Stimulated activated CD4-positive, alpha-beta T cell treated with anti-CD3 and anti-CD28 coated beads, Interleukin-15, amount 100 ng/mL, for 48 hours (primary cell): ENCODE measurements around the gene UPK3B.
"Not testable (repeated sequence)": the region's sequence is repeated elsewhere in the genome, so short reads cannot be mapped to it uniquely, and the experiment has no call there.

ENCODE experiments used
- DNase-seq, 2 donors: peaks; one replicate each; pipeline ENCODE4 v3.0.0-alpha.2; 2020; ENCODE audit warnings: low read depth in 2 of 2

UPK3B gene

DNA sequence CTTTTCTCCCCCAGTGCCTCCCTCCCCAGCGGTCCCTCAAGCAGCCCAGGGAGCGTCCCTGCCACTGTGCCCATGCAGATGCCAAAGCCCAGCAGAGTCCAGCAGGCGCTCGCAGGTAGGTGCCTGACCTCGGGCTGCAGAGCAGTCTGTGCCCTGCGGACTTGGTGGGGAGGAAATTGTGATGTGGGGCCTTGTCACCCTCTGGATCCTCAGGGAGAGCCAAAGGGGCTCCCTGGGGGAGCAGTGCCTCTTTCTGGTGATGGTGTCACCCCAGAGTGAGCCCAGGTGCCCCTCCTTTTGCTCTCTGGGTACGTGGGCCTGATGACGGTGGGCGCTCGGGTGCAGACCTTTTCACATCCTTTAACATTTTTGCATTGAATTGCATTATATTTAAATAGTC is 18.2 kb upstream of the UPK3B start:
- not testable (repeated sequence) for DNase-seq

DNA sequence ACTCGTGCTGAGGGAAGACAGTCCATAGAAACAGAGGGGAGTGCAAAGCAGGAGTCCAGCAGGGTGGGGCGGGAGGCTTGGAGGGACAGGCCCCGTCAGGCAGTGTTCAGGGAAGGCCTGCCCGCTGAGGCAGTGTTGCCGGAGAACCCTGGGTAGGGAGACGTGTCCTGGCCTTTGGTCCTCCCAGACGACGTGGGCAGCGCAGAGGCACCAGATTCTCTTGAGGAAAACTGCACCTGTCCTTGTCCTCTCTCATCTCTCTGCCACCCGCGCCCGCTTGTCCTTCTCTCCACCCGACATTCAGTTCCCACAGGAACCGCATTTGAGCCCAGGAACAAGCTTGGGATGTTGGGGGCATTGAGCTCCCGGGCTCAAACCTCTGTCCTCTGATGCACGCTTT is 14.6 kb upstream of the UPK3B start:
- DNase-seq = not testable (repeated sequence)

DNA sequence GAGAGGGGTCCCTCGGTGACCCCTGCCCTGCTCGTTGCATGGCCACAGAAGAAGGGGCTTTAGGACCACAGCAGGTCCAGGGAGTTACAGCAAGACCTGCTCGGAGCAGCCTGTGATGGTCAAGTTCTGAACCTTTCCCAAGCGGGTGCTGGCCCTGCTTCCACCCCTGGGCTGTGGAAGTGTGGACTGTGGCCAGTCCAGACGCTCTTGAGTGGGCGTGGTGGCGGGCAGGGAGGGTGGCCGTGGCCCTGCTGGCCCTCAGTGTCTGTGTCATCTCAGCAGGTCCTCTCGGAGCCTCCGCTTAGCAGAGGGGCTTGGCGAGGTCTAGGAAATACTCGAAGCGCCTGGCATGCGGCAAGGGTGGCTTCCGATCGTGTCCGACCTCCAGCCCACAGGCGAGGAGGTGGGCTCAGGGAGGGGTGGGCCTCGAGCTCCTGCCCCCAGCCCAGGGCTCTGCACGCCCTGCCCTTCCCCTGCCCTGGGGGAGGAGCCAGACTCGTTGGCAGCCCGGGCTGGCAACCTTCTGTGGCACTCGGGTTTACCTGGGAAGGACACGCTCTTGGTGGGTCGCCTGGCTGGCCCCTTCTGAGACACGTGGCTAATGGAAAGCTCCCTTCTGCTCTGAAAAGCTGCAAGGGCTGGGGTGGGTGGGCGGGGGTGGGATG is 12.3 kb upstream of the UPK3B start:
- DNase-seq = not testable (repeated sequence)

DNA sequence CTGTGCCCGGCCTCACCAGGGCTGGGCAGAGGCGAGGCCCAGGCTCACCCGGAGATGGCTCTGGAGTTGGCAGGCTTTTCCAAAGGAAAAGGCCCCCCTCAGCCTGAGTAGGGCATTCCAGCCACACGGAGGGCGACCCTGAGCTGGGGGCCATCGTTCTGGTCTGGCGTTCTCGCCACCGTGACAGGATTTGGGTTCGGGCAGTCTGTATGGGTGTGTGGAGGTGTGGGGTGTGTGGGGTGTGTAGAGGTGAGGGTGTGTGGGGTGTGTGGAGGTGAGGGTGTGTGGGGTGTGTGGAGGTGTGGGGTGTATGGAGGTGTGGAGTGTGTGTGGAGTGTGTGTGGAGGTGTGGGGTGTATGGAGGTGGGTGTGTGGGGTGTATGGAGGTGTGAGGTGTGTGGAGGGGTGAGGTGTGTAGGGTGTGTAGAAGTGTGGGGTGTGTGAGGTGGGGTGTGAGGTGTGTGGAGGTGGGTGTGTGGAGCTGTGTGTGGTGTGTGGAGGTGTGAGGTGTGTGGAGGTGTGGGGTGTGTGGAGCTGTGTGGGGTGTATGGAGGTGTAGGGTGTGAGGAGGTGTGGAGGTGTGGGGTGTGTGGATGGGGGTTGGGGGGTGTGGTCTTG is 11.7 kb upstream of the UPK3B start:
- not testable (repeated sequence) for DNase-seq

DNA sequence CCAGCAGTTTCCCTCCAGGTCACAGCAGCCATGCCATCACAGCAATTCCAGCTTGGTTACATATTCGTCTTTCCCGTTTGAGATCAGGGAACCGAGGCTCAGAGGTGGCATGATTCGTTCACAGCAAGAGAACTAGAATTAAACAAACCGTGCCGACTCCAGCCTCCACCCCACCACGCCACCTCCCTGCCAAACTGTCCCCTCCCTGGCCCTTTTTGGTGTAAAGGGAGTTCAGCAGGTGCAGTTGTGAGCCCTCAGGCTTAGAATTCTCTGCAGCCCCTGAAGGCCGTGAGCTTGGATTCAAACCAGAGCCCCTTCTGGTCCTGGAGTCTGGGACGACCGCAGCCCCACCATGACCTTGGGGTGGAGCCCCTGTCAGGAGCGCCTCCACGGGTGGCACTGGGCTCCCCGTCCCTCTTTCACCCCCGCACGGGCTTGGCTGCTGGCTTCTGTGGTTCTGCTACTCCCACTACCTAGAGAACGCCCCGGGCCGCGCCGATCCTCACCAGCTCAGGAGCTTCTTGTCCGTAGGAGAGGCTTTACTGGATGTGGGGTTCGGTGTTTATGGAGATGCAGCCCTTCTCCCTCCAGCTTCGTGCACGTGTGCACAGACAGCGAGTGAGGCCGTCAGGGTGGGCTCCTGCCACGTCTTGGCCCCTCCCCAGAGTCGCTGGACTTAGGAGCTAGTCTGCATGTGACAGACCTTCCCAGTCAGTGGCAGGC is 11.0 kb upstream of the UPK3B start:
- DNase-seq = not testable (repeated sequence)

GRCh38 chr7:76499924-76500241 is 10.5 kb upstream of the UPK3B start:
- DNase-seq = not testable (repeated sequence)

GRCh38 chr7:76502224-76502623 is 8.1 kb upstream of the UPK3B start:
- not testable (repeated sequence) for DNase-seq

DNA sequence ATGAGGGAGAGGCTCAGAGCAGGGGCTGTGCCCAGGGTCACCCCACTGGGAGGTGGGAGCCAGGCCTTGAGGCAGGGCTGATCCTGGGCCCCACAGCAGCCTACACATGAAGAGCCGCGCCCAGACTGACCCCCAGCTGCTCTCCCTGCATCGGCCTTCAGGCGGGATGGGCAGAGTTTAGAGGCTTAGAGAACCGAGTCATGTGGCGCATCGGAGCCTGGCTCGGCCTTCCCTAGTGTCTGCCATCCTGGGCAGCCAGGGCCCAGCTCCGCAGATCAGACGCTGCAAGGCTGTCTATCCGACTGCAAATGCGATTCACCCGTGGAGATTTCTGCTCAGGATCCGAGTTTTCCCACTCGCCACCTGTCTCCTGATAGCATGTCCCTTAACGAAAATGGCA is 7.5 kb upstream of the UPK3B start:
- DNase-seq = not testable (repeated sequence)

- not testable (repeated sequence) for DNase-seq
These were observed 7.1 kb upstream of the UPK3B start for GRCh38 chr7:76503244-76503643.

DNA sequence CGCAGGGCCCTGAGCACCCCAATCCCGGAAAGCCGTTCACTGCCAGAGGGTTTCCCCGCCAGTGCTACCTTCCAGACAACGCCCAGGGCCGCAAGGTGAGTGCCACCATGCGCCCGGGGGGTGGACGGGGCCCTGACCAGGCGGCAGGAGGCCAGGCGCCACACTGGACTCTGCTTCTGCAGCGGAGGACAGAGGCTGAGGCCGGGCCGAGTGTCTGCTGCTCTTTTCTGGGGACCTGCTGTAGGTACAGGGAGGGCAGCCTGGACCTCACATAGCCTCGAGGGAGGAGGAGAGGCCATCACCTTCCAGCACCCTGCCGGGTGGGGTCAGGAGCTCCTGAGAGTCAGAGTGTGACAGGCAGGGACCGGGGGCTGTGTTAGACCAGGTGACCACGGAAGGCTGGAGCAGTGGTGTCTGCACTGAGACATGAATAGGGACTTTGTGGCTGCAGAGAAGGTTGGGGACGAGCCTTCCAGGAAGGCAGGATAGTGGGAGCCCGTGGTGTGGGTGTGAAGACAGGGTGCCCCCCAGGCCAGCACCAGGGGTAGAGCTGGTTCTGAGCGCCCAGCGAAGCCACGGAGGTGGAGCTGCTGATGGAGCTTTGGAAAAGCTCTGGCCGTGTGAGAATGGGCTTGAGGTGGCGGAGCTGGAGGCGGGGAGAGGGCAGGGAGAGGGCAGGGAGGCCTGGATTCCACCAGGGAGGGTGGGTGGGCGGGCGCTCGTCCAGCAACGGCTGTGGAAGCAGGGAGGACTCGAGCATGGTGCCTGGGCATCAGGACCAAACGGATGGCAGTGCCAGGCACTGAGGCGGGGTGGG is 5.8 kb upstream of the UPK3B start:
- not testable (repeated sequence) for DNase-seq

DNA sequence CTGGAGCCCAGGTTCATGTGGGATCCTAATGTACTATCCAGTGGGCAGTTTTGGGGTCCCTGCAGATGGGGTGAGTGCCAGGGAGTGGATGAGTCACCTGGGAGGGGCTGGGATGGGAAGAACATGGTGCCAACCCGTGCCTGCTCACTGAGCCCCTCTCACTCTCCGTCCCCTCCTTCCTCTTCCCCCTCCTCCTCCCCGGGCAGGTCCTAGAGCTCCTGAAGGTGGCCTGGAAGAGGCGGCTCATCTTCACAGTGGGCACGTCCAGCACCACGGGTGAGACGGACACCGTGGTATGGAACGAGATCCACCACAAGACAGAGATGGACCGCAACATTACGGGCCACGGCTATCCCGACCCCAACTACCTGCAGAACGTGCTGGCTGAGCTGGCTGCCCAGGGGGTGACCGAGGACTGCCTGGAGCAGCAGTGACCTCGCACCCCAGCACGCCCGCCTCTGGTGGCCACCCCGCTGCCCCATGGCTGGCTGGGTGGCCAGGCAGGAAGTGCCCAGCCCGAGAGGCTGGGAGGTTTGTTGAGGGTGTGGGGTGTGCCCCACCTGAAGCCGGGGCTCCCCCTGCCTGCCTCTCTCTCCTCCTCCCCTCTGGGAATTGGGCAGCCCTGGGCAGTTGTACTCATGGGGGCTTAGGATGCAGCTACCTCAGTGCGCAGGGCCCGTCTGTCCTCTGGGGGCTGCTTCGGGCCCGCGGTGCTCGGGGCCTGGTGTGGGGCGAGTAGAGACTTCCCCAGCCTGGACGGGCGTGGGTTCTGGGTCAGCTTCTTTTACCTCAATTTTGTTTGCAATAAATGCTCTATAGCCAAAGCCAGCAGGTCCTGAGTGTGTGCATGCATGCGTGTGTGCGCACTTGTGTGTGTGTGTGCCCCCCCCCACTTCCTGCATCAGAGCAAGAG is 4.9 kb upstream of the UPK3B start:
- DNase-seq = no peak

DNA sequence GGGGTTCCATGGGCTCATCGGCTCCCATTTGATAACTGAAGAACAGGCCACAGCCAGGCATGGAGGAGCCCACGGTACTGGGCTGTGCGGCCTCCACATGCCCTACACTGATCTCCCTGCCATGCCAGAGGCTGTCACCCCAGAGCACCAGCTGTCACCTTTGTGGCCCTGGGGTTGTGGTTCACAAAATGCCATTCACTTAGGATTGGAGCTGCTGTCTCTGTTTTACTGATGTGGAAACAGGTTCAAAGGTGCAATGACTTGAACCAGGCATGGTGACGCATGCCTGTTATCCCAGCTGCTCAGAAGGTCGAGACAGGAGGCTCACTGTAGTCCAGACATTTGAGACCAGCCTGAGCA is 4.3 kb upstream of the UPK3B start:
- no peak for DNase-seq

GRCh38 chr7:76506643-76507042 is 3.7 kb upstream of the UPK3B start:
- DNase-seq = not testable (repeated sequence)

DNA sequence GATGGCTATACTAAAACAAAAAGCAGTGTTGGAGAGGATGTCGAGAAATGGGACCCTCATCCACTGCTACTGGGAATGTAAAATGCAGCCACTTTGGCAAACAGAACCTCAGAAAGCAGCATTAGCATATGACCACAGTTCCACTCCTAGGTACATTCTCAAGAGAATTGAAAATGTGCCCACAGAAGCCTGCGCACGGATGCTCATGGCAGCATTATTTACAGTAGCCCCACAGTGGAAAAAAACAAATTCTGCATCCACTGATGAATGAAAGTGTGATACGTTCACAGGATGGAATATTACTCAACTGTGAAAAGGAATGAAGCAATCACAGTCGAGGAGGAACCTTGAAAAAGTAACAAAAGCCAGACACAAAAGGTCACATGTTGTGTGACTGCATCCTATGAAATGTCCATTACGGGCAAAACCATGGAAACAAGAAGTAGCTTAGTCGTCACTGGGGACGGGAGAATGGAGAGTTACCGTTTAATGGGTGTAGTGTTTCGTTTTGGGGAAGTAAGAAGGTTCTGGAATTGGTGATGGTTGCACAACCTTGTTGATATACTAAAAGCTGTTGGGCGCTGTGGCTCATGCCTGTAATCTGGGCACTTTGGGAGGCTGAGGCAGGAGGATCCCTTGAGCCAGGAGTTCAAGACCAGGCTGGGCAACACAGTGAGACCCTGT is 2.5 kb upstream of the UPK3B start:
- DNase-seq = no peak

DNA sequence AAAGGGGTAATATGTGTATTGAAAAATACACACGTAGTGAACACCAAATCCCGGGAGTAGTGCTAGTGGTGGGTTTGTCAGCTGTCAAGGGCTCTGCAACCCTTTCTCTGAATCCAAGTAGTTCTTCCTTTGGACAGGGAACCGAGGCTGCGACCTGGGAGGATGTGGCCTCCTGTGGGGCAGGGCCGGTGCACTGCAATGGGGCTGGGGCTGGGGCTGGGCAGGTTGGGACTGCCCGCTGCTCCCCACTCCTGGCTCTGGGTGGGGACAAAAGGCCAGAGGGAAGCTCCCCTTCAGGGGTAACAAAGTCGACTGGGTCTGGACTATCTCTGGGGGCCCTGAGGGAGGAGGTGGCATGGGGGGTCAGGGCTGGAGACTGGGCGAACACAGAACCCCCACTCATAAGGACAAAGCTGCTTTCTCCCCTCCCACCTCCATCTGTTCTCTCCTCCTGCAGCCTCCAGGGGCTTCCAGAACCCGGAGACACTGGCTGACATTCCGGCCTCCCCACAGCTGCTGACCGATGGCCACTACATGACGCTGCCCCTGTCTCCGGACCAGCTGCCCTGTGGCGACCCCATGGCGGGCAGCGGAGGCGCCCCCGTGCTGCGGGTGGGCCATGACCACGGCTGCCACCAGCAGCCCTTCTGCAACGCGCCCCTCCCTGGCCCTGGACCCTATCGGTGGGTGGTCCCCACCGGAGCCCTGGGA is 1.0 kb downstream of the UPK3B start:
- DNase-seq = not testable (repeated sequence)

DNA sequence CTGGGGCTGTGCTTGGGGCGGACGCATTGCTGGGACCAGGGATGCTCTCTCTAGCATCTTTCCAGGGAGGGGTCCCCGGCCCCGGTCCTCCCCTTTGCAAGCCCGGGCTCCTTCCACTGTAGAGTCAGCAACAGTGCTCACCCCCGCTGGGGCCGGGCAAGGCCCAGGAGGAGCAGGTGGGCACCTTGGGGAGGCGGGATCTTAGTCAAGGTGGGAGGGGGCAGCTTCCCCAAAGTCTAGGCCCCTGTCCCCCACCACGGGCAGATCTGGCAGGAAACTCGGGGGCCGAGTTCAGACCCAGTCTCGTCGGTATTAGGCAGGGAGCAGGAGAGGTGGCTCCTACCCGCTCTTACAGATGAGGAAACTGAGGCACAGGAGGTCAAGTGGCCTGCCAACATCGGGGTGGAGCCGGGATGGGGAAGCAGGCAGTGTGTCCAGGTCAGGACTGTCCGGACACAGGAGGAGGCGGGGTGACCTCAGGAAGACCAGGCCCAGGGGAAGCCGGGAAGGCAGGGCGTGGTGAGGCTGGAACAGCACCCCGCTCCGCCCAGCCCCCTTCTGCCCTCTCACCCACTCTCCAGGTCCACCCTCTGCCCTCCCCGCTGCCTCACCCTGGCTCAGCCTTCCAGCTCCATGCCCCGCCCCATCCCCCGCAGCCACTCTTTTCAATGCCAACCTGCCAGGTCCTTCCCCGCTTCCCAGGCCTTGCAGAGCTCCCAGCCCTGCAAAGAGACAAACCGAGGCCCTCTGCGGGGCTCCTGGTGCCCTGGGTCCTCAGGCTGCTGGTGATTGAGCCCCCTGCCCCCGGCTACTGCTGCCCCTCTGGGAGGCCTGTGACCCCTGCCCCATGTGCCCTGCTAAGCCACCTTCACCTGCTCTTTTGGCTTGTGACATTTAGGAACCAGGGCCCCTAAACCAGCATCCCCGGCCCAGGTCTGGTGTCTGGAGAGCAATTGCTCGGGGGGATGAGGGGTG is 1.8 kb downstream of the UPK3B start:
- DNase-seq = not testable (repeated sequence)

DNA sequence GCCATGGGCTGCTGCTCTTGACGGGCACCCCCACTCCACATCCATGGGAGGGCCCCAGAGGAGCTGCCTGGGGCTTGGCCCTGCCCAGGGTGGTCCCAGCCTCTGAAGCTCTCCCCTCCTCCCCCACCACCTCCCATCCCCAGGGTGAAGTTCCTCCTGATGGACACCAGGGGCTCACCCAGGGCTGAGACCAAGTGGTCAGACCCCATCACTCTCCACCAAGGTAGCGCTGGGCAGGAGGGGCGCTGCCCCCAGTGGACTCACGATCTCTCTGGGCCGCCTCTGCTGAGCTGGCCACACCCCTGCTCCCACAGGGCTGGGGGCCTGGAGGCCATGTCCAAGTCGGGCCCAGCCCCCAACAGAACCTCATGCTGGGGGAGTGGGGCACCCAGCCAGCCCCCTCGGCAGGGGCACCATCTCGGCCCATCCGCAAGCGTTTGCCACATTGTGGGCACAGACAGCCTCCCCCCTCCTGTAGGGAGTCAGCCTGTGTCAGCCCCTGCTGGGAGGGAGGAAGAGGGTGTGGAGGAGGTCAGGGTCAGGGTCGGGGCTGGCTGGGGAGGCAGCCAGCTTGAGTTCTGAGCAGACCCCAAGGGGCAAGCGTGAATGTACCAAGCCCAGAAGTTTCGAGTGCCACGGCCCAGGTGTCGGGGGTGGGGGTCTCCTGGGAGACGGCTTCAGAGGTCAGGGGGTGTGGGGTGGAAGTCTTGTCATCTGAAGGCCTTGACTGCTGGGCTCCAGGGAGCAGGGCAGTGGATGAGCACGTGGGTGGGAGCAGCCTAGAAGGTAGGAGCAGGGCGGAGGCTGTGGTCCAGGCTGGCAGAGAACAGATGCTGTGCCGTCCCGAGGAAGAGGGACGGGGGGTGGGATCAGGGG is 2.8 kb downstream of the UPK3B start:
- DNase-seq = no peak
